UCSD-AML1 (cell line): ENCODE measurements around the gene AP3D1.

Source experiments
- DNase-seq: peaks from one replicate; lab custom pipeline; 2025; ENCODE audit not compliant: unreplicated experiment; lab: John Stamatoyannopoulos, UW

AP3D1 gene

DNA sequence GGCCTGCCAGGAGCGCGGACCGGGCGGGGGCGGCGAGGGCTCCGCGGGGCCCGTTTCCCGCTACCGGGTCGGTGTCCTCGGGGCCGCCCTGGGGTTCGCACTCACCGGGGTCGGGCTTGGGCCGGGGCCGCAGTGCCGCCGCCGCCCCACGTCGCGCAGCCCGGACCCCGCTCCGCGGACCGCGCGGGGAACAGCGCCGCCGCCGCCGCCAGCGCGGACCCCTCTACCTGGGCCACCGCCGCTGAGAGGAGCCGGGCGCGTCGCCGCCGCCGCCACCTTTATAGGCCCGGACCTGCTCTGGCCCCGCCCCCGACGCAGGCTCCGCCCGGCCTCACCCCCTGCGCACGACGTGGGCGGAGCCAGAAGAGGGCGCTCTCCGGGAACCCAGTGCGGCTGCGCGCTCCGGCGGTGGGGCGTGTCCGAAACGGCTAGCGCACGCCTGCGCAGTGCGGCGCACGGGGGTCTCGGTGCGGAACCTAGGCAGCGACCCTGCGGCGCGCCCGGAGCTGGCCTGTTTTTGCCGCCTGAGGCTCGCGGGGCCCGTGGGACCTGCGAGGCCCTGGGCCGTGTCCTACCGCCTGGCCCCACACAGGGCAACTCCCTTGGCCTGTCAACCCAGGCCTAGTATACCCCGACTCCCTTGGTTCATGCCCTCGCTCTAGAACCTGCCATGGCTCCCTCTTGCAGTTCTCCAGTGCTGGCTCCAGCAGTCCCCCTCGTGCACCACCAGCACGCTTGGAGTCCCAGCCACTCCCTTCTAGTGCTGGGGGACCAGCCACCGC, 100.2 kb downstream of the AP3D1 start, which contains the start of gene MKNK2:
Gene MKNK2, minus strand, starts transcription at position 254 of the 782 bp plus-strand sequence. CDS start 393 bp downstream, outside the sequence.
- peak; percentile 93 for DNase-seq
